NB4 (cell line): ENCODE measurements around the gene SMC2.

Experiments used
- DNase-seq: peaks from one replicate; pipeline ENCODE4 v3.0.0; 2010; ENCODE audit warnings: low read depth
- H3K4me3 ChIP-seq: one replicate; pipeline ENCODE4 v1.5.1; 2011; ENCODE audit warnings: mild to moderate bottlenecking, low read depth, low read length, moderate library complexity
- MYC ChIP-seq: IDR thresholded peaks from 2 replicates; pipeline ENCODE4 v1.6.1; 2011; ENCODE audit warnings: low read depth, low read length
- POLR2A ChIP-seq: IDR thresholded peaks from 2 replicates; pipeline ENCODE4 v1.6.1; 2011; ENCODE audit warnings: mild to moderate bottlenecking; ENCODE audit not compliant: insufficient read length; ENCODE audit errors: extremely low read depth
- TF ChIP-seq, protein P1 (sequence below): IDR thresholded peaks from 2 replicates; pipeline ENCODE4 v1.6.1; 2011; ENCODE audit warnings: low read depth, low read length
- TF ChIP-seq, protein P2 (sequence below): IDR thresholded peaks from one replicate; pipeline ENCODE4 v1.5.1; 2012; ENCODE audit warnings: low read depth, low read length

Gene SMC2

DNA sequence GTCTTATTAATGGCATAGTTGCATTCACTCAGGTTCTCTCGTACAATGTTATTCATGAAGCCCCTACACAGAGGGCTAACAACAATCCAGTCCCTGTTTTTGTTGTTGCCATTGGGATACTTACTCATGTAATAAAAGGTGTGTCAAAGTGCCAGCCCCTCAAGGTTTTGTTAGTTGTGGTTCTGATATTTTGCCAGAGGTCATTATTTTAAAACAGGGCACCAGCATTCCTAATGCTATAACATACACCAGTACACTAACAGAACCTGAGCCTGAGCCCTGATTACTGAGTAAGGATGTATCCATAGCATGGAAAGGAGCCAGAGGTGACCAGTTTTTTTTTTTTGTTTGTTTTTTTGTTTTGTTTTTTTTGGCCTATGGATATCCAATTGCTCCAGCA is 50.2 kb downstream of the SMC2 start:
- TF ChIP-seq MYC (no peak), POLR2A (no peak)
- TF ChIP-seq, protein P1, sequence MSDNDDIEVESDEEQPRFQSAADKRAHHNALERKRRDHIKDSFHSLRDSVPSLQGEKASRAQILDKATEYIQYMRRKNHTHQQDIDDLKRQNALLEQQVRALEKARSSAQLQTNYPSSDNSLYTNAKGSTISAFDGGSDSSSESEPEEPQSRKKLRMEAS, result no peak
- TF ChIP-seq, protein P2, sequence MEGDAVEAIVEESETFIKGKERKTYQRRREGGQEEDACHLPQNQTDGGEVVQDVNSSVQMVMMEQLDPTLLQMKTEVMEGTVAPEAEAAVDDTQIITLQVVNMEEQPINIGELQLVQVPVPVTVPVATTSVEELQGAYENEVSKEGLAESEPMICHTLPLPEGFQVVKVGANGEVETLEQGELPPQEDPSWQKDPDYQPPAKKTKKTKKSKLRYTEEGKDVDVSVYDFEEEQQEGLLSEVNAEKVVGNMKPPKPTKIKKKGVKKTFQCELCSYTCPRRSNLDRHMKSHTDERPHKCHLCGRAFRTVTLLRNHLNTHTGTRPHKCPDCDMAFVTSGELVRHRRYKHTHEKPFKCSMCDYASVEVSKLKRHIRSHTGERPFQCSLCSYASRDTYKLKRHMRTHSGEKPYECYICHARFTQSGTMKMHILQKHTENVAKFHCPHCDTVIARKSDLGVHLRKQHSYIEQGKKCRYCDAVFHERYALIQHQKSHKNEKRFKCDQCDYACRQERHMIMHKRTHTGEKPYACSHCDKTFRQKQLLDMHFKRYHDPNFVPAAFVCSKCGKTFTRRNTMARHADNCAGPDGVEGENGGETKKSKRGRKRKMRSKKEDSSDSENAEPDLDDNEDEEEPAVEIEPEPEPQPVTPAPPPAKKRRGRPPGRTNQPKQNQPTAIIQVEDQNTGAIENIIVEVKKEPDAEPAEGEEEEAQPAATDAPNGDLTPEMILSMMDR, result no peak
- DNase-seq, result no peak
- H3K4me3 ChIP-seq, result no peak overlapping the region

- no peak overlapping the region for H3K4me3 ChIP-seq
- DNase-seq, result no peak
- TF ChIP-seq, protein P1, result no peak
- TF ChIP-seq, protein P2, result no peak
- TF ChIP-seq POLR2A (no peak), MYC (no peak)
Observed at GRCh38 chr9:104173067-104173466, 79.0 kb downstream of the SMC2 start.

DNA sequence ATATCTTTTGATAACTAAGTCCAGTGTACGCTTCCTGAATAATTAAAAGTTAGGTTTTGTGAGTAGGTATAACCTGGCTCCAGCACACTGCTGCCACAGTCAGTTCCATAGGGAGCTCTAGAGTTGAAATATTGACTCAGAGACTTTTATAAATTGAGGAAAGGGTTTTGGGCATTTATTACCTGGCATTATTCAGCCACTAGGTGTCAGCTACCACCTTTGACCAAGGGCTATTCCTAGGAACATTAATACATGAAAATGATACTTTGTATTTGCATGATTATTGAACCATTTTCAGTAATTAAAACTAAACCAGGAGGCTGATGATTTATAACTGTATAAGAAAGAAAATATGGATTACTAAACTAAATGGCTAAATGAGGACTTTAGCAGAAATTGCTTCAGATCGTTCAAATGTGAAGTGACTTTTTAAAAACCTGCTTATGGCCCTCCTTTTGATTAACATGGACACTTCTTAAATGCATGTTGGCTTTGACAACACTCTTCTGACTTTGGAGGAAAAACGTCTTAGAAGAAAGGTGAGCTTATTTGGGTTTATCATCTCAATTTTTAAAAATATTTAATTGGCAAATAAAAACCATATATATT is 83.0 kb downstream of the SMC2 start:
- TF ChIP-seq, protein P1, result no peak
- TF ChIP-seq, protein P2, result peak; percentile 25
- H3K4me3 ChIP-seq, result no peak overlapping the region
- peak; percentile 11 for DNase-seq

GRCh38 chr9:104177676-104178075 is 83.6 kb downstream of the SMC2 start:
- TF ChIP-seq, protein P2, result no peak
- no peak for TF ChIP-seq MYC
- TF ChIP-seq, protein P1, result no peak
- no peak for TF ChIP-seq POLR2A
- H3K4me3 ChIP-seq, result no peak overlapping the region

More at GRCh38 chr9:104177676-104178075, 83.6 kb downstream of the SMC2 start:
- DNase-seq, result no peak
